C4-2B (cell line): ENCODE results near the gene ZNF641.

Experiments
- ZFX ChIP-seq: fragments of 450-650 bp; IDR thresholded peaks from 2 replicates; pipeline ENCODE4 v1.6.1; 2017
- TF ChIP-seq, protein P1 (sequence below): fragments of 450-650 bp; conservative IDR thresholded peaks from 2 replicates; pipeline ENCODE4 v1.5.1; 2017; ENCODE audit warnings: mild to moderate bottlenecking

DNA sequence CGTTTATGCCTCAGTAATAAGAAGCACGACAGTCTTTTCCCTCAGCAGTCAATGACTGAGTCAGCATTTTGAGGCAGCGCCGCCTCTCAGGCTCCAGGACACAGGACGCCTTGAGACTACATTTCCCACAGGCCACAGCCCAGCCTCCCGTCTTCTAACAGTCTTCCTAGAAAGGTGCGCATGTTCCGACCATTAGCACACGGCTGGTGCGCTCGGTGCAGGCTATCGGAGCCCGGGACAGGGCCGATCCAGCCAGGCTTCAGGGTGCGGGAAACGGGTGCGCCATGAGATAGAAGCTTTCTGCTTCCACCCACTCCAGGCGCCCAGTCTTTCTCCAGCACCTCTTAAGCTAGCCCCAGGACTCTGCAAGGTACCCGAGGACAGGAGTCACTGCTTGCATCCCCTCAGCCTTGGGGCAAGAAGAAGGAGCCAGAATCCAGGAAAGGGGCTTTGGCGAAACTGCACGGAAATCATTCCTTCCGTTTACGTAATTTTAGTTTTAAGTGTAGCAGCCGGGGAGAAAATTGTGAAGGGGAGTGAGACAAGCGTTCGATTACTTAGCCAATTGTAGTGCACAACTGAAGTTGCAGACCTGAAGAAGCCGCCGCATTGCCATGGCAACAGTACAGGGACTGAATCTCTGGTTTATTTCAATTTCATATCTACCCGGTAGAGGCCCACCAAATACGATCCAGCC is 54.0 kb downstream of the ZNF641 start:
- TF ChIP-seq, protein P1, sequence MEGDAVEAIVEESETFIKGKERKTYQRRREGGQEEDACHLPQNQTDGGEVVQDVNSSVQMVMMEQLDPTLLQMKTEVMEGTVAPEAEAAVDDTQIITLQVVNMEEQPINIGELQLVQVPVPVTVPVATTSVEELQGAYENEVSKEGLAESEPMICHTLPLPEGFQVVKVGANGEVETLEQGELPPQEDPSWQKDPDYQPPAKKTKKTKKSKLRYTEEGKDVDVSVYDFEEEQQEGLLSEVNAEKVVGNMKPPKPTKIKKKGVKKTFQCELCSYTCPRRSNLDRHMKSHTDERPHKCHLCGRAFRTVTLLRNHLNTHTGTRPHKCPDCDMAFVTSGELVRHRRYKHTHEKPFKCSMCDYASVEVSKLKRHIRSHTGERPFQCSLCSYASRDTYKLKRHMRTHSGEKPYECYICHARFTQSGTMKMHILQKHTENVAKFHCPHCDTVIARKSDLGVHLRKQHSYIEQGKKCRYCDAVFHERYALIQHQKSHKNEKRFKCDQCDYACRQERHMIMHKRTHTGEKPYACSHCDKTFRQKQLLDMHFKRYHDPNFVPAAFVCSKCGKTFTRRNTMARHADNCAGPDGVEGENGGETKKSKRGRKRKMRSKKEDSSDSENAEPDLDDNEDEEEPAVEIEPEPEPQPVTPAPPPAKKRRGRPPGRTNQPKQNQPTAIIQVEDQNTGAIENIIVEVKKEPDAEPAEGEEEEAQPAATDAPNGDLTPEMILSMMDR: no peak
- TF ChIP-seq ZFX: no peak
